NCI-H748 treated with DMSO at 0.1 percent for 48 hours (cell line): Measurements from ENCODE around the gene KIAA1614.
"Not testable (repeated sequence)": the region's sequence is repeated elsewhere in the genome, so short reads cannot be mapped to it uniquely, and the experiment has no call there.

Experiments
- DNase-seq: peaks from one replicate; lab custom pipeline; 2025; lab: John Stamatoyannopoulos, UW

The KIAA1614 gene

GRCh38 chr1:180964595-180964994, 51.9 kb downstream of the KIAA1614 start:
- no peak for DNase-seq

- DNase-seq: no peak
These were observed 53.6 kb downstream of the KIAA1614 start for GRCh38 chr1:180966312-180966711.

- no peak for DNase-seq
These were observed 54.2 kb downstream of the KIAA1614 start for GRCh38 chr1:180966744-180967536.

GRCh38 chr1:180967558-180967957, 54.9 kb downstream of the KIAA1614 start:
- DNase-seq: no peak

- DNase-seq: not testable (repeated sequence)
These were observed 56.1 kb downstream of the KIAA1614 start for GRCh38 chr1:180968834-180969233.

GRCh38 chr1:180969434-180969833, 56.7 kb downstream of the KIAA1614 start:
- DNase-seq: no peak

- no peak for DNase-seq
These were observed 57.8 kb downstream of the KIAA1614 start for GRCh38 chr1:180970333-180971079.

GRCh38 chr1:180971273-180971997, 58.7 kb downstream of the KIAA1614 start:
- DNase-seq: no peak

- DNase-seq: no peak
These were observed 60.7 kb downstream of the KIAA1614 start for GRCh38 chr1:180973369-180973768.

- no peak for DNase-seq
These were observed 61.5 kb downstream of the KIAA1614 start for GRCh38 chr1:180974236-180974635.

- no peak for DNase-seq
These were observed 62.9 kb downstream of the KIAA1614 start for GRCh38 chr1:180975551-180975950.

- no peak for DNase-seq
These were observed 63.5 kb downstream of the KIAA1614 start for GRCh38 chr1:180976191-180976590.

- DNase-seq: no peak
These were observed 64.1 kb downstream of the KIAA1614 start for GRCh38 chr1:180976732-180977357.

GRCh38 chr1:180981596-180982387, 69.1 kb downstream of the KIAA1614 start:
- DNase-seq: no peak

- no peak for DNase-seq
These were observed 69.7 kb downstream of the KIAA1614 start for GRCh38 chr1:180982422-180982821.

GRCh38 chr1:180988253-180988752, 75.6 kb downstream of the KIAA1614 start:
- DNase-seq: no peak

GRCh38 chr1:180994262-180994661, 81.6 kb downstream of the KIAA1614 start:
- no peak for DNase-seq

GRCh38 chr1:180997843-180998504, 85.3 kb downstream of the KIAA1614 start:
- no peak for DNase-seq
